Stimulated activated naive CD8-positive, alpha-beta T cell treated with anti-CD3 and anti-CD28 coated beads, Interleukin-15, Interleukin-2, amounts not matched to agents 100 ng/mL and 50 ng/mL, for 24 hours (primary cell): ENCODE measurements around the gene LRP5.
"Not testable (repeated sequence)": the region's sequence is repeated elsewhere in the genome, so short reads cannot be mapped to it uniquely, and the experiment has no call there.

ENCODE experiments used
- H3K27ac Mint-ChIP-seq: one replicate; pipeline ENCODE4 v1.8.0; 2021; ENCODE audit warnings: mild to moderate bottlenecking, mixed read lengths
- H3K27me3 Mint-ChIP-seq: one replicate; pipeline ENCODE4 v1.8.0; 2021; ENCODE audit warnings: mixed read lengths
- H3K36me3 Mint-ChIP-seq: one replicate; pipeline ENCODE4 v1.8.0; 2021; ENCODE audit warnings: low read depth, mixed read lengths
- H3K4me1 Mint-ChIP-seq: one replicate; pipeline ENCODE4 v1.8.0; 2021; ENCODE audit warnings: low read depth, mixed read lengths
- H3K4me3 Mint-ChIP-seq: one replicate; pipeline ENCODE4 v1.8.0; 2021; ENCODE audit warnings: mild to moderate bottlenecking, mixed read lengths
- H3K9me3 Mint-ChIP-seq: one replicate; pipeline ENCODE4 v1.8.0; 2021; ENCODE audit warnings: mixed read lengths

LRP5 gene

GRCh38 chr11:68297494-68297811 lies 14.9 kb upstream of the LRP5 start:
- Mint-ChIP-seq H3K9me3 (no peaks in the 10 kb centered on the region), H3K27me3 (no peaks in the 10 kb centered on the region), H3K27ac (no peak overlapping the region), H3K36me3 (no peaks in the 10 kb centered on the region), H3K4me3 (no peak overlapping the region), H3K4me1 (no peaks in the 10 kb centered on the region)

- Mint-ChIP-seq H3K27ac (no peak overlapping the region), H3K27me3 (no peaks in the 10 kb centered on the region), H3K36me3 (no peaks in the 10 kb centered on the region), H3K4me3 (no peak overlapping the region), H3K4me1 (no peaks in the 10 kb centered on the region), H3K9me3 (no peaks in the 10 kb centered on the region)
These were observed 14.4 kb upstream of the LRP5 start for GRCh38 chr11:68297812-68298658.

- H3K4me1 Mint-ChIP-seq = no peaks in the 10 kb centered on the region
These were observed 13.5 kb upstream of the LRP5 start for GRCh38 chr11:68298659-68299516.

GRCh38 chr11:68299517-68299879 lies 12.9 kb upstream of the LRP5 start:
- not testable (repeated sequence) for H3K4me1 Mint-ChIP-seq, H3K27me3 Mint-ChIP-seq, H3K36me3 Mint-ChIP-seq, H3K27ac Mint-ChIP-seq, H3K4me3 Mint-ChIP-seq, H3K9me3 Mint-ChIP-seq

More at GRCh38 chr11:68298659-68299516, 13.5 kb upstream of the LRP5 start:
- H3K4me3 Mint-ChIP-seq = no peak overlapping the region
- H3K36me3 Mint-ChIP-seq = no peaks in the 10 kb centered on the region
- H3K9me3 Mint-ChIP-seq = no peaks in the 10 kb centered on the region
- H3K27ac Mint-ChIP-seq = no peak overlapping the region
- no peaks in the 10 kb centered on the region for H3K27me3 Mint-ChIP-seq

GRCh38 chr11:68300076-68300830 lies 12.1 kb upstream of the LRP5 start:
- no peaks in the 10 kb centered on the region for H3K27me3 Mint-ChIP-seq
- no peak overlapping the region for H3K4me3 Mint-ChIP-seq
- no peaks in the 10 kb centered on the region for H3K4me1 Mint-ChIP-seq
- no peak overlapping the region for H3K27ac Mint-ChIP-seq
- H3K9me3 Mint-ChIP-seq = no peaks in the 10 kb centered on the region
- H3K36me3 Mint-ChIP-seq = no peaks in the 10 kb centered on the region

- H3K4me1 Mint-ChIP-seq = no peaks in the 10 kb centered on the region
- no peak overlapping the region for H3K27ac Mint-ChIP-seq
- no peaks in the 10 kb centered on the region for H3K27me3 Mint-ChIP-seq
These were observed 10.1 kb upstream of the LRP5 start for GRCh38 chr11:68302256-68302655.

GRCh38 chr11:68302670-68303069 lies 9.7 kb upstream of the LRP5 start:
- Mint-ChIP-seq H3K4me1 (no peaks in the 10 kb centered on the region), H3K27me3 (no peaks in the 10 kb centered on the region), H3K9me3 (no peaks in the 10 kb centered on the region), H3K27ac (no peak overlapping the region), H3K4me3 (no peak overlapping the region), H3K36me3 (no peaks in the 10 kb centered on the region)

More at GRCh38 chr11:68302256-68302655, 10.1 kb upstream of the LRP5 start:
- H3K9me3 Mint-ChIP-seq = no peaks in the 10 kb centered on the region
- no peak overlapping the region for H3K4me3 Mint-ChIP-seq
- no peaks in the 10 kb centered on the region for H3K36me3 Mint-ChIP-seq

GRCh38 chr11:68303083-68303482 lies 9.3 kb upstream of the LRP5 start:
- no peaks in the 10 kb centered on the region for H3K27me3 Mint-ChIP-seq
- H3K36me3 Mint-ChIP-seq = no peaks in the 10 kb centered on the region
- no peak overlapping the region for H3K4me3 Mint-ChIP-seq
- H3K4me1 Mint-ChIP-seq = no peaks in the 10 kb centered on the region
- no peak overlapping the region for H3K27ac Mint-ChIP-seq
- H3K9me3 Mint-ChIP-seq = no peaks in the 10 kb centered on the region

- H3K4me1 Mint-ChIP-seq = no peaks in the 10 kb centered on the region
- H3K27ac Mint-ChIP-seq = no peak overlapping the region
- H3K36me3 Mint-ChIP-seq = no peaks in the 10 kb centered on the region
- no peak overlapping the region for H3K4me3 Mint-ChIP-seq
- no peaks in the 10 kb centered on the region for H3K9me3 Mint-ChIP-seq
- H3K27me3 Mint-ChIP-seq = no peaks in the 10 kb centered on the region
These were observed 8.2 kb upstream of the LRP5 start for GRCh38 chr11:68303982-68304780.

- Mint-ChIP-seq H3K9me3 (no peaks in the 10 kb centered on the region), H3K4me3 (no peak overlapping the region), H3K36me3 (no peaks in the 10 kb centered on the region), H3K27ac (no peak overlapping the region), H3K27me3 (peaks cover 4% of the 10 kb centered on the region), H3K4me1 (peaks cover 4% of the 10 kb centered on the region)
These were observed 5.8 kb upstream of the LRP5 start for GRCh38 chr11:68306636-68307035.

- H3K9me3 Mint-ChIP-seq = no peaks in the 10 kb centered on the region
- H3K27ac Mint-ChIP-seq = no peak overlapping the region
- H3K36me3 Mint-ChIP-seq = no peaks in the 10 kb centered on the region
- H3K4me1 Mint-ChIP-seq = peaks cover 4% of the 10 kb centered on the region
- H3K4me3 Mint-ChIP-seq = no peak overlapping the region
- H3K27me3 Mint-ChIP-seq = peaks cover 4% of the 10 kb centered on the region
These were observed 4.3 kb upstream of the LRP5 start for GRCh38 chr11:68308068-68308467.

- Mint-ChIP-seq H3K27ac (no peak overlapping the region), H3K27me3 (peaks cover 12% of the 10 kb centered on the region), H3K36me3 (no peaks in the 10 kb centered on the region), H3K9me3 (no peaks in the 10 kb centered on the region), H3K4me1 (peaks cover 19% of the 10 kb centered on the region), H3K4me3 (no peak overlapping the region)
These were observed 2.7 kb upstream of the LRP5 start for GRCh38 chr11:68309621-68310185.

GRCh38 chr11:68311160-68312116 lies 953 bp upstream of the LRP5 start:
- H3K9me3 Mint-ChIP-seq = no peaks in the 10 kb centered on the region

More at GRCh38 chr11:68311160-68312116, 953 bp upstream of the LRP5 start:
- Mint-ChIP-seq H3K27ac (peak overlapping the region; percentile 55), H3K4me3 (peak overlapping the region; percentile 72), H3K4me1 (peaks cover 21% of the 10 kb centered on the region), H3K27me3 (peaks cover 15% of the 10 kb centered on the region), H3K36me3 (no peaks in the 10 kb centered on the region)
